T-helper 2 cell treated with Interferon-gamma antibody and Interleukin-4, amounts not matched to agents 5 μg/mL and 100 μg/mL, for 36 hours (primary cell): ENCODE results near the gene FOXD3.

ENCODE experiments used
- DNase-seq: peaks from one replicate; pipeline ENCODE4 v3.0.0; 2021; ENCODE audit warnings: low spot score
- H3K27ac Mint-ChIP-seq: one replicate; pipeline ENCODE4 v1.8.0; 2021; ENCODE audit warnings: mild to moderate bottlenecking, mixed read lengths
- H3K27me3 Mint-ChIP-seq: one replicate; pipeline ENCODE4 v1.8.0; 2021; ENCODE audit warnings: low read depth, mixed read lengths
- H3K36me3 Mint-ChIP-seq: one replicate; pipeline ENCODE4 v1.8.0; 2021; ENCODE audit warnings: low read depth, mixed read lengths
- H3K4me1 Mint-ChIP-seq: one replicate; pipeline ENCODE4 v1.8.0; 2021; ENCODE audit warnings: low read depth, mixed read lengths
- H3K4me3 Mint-ChIP-seq: one replicate; pipeline ENCODE4 v1.8.0; 2022; ENCODE audit warnings: mild to moderate bottlenecking, moderate library complexity, mixed read lengths
- H3K9me3 Mint-ChIP-seq: one replicate; pipeline ENCODE4 v1.8.0; 2021; ENCODE audit warnings: mixed read lengths

FOXD3 gene

DNA sequence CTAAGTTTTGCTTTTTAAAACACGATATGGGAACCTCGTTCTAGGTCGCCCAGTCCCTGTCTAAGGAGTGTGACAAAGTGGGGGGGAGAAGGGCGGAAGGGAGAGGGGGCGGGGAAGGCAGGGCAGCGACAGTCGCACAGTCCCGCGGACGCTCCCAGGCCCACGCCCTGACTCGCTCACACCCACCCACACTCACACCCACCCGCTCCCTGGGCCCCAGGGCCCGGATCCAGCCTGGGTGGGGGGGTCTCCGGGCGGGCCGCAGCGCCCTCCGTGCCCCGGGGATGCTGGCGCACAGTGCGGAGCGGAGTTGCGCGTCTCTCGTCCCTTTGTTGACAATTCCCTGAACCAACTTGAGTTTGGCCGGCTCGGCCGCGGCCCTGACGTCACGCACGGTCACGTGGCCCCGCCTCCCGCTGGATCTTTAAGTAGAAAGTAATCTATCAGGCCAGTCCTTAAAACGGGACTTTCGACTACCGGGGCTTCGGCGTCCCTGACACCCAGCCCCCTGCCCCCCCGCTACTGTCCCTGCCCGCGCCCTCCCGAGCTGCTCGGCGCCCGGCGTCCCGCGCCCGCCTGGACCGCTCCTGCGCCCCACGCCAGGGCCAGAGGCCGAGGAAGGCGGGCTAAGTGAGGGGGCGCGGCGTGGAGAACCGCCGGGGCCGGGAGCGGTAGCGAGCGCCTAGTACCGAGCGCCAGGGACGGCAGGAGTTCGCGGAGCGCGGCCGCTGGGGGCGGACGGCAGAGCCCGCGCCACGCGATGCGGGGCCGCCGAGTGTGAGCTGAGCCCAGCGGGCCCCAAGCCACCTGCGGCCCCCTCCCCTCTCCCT, at the start of gene FOXD3:
Gene FOXD3 (plus strand): TSS at position 454 of the 830 bp plus-strand sequence. CDS start 492 bp downstream, outside the sequence.
- Mint-ChIP-seq H3K4me1 (peaks cover 32% of the 10 kb centered on the region), H3K4me3 (peak within 1 kb of the TSS; percentile 80), H3K27ac (peak within 1 kb of the TSS; percentile 74)

GRCh38 chr1:63272811-63273210, 49.6 kb upstream of the FOXD3 start:
- no peak overlapping the region for H3K4me3 Mint-ChIP-seq
- H3K27ac Mint-ChIP-seq: no peak overlapping the region
- no peak for DNase-seq
- no peaks in the 10 kb centered on the region for H3K4me1 Mint-ChIP-seq
- H3K36me3 Mint-ChIP-seq: no peaks in the 10 kb centered on the region
- H3K9me3 Mint-ChIP-seq: no peaks in the 10 kb centered on the region
- H3K27me3 Mint-ChIP-seq: peaks cover 15% of the 10 kb centered on the region

More for the DNA sequence above, at the start of gene FOXD3:
- Mint-ChIP-seq H3K9me3 (peaks cover 20% of the 10 kb centered on the region), H3K36me3 (peaks cover 16% of the 10 kb centered on the region), H3K27me3 (peaks cover 78% of the 10 kb centered on the region)
- peak; percentile 30 for DNase-seq

DNA sequence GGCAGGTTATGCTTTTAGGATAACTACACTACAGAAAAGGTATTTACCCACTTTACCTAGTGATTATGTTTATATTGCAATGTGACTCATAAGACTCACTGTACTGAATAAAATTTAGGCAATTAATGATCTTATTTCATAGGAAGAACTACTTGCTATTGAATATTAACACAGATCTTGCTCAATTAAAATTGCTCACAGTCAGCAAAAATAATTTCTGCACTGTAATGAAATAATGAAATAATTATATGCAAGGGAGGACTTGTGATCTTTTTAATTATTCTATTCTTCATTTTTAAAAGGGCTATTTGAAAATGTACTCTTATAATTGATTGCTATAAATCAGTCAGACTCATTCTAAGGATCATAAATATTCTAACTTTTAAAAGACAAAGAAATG, 48.0 kb upstream of the FOXD3 start:
- H3K36me3 Mint-ChIP-seq: no peaks in the 10 kb centered on the region
- H3K27me3 Mint-ChIP-seq: peaks cover 15% of the 10 kb centered on the region
- H3K27ac Mint-ChIP-seq: no peak overlapping the region
- H3K4me3 Mint-ChIP-seq: no peak overlapping the region
- no peaks in the 10 kb centered on the region for H3K4me1 Mint-ChIP-seq
- DNase-seq: no peak
- no peaks in the 10 kb centered on the region for H3K9me3 Mint-ChIP-seq

DNA sequence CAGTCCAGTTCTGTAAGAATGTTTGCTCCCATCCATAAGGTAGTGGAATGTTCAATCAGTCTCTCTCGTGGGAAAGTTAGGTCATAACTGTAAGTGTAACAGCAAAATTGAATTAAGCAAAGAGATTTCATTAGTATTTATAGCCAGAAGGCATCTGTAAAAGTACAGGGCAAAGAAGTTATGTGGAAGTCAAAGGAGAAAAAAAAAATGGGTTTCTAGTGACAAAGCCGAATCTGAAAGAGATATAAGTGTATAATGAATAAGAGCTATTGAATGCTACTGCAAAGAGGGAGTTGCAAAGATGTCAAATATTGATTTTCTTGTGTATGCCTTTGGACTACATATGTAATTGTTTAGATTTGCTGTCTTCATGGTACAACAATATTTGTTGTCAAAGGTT, 47.4 kb upstream of the FOXD3 start:
- no peaks in the 10 kb centered on the region for H3K36me3 Mint-ChIP-seq
- H3K27ac Mint-ChIP-seq: no peak overlapping the region
- peaks cover 15% of the 10 kb centered on the region for H3K27me3 Mint-ChIP-seq
- H3K9me3 Mint-ChIP-seq: no peaks in the 10 kb centered on the region
- DNase-seq: no peak
- H3K4me3 Mint-ChIP-seq: no peak overlapping the region
- no peaks in the 10 kb centered on the region for H3K4me1 Mint-ChIP-seq

- Mint-ChIP-seq H3K4me1 (no peaks in the 10 kb centered on the region), H3K36me3 (no peaks in the 10 kb centered on the region), H3K9me3 (no peaks in the 10 kb centered on the region), H3K27ac (no peak overlapping the region), H3K27me3 (peaks cover 15% of the 10 kb centered on the region), H3K4me3 (no peak overlapping the region)
- no peak for DNase-seq
Observed at GRCh38 chr1:63276624-63277023, 45.7 kb upstream of the FOXD3 start.

DNA sequence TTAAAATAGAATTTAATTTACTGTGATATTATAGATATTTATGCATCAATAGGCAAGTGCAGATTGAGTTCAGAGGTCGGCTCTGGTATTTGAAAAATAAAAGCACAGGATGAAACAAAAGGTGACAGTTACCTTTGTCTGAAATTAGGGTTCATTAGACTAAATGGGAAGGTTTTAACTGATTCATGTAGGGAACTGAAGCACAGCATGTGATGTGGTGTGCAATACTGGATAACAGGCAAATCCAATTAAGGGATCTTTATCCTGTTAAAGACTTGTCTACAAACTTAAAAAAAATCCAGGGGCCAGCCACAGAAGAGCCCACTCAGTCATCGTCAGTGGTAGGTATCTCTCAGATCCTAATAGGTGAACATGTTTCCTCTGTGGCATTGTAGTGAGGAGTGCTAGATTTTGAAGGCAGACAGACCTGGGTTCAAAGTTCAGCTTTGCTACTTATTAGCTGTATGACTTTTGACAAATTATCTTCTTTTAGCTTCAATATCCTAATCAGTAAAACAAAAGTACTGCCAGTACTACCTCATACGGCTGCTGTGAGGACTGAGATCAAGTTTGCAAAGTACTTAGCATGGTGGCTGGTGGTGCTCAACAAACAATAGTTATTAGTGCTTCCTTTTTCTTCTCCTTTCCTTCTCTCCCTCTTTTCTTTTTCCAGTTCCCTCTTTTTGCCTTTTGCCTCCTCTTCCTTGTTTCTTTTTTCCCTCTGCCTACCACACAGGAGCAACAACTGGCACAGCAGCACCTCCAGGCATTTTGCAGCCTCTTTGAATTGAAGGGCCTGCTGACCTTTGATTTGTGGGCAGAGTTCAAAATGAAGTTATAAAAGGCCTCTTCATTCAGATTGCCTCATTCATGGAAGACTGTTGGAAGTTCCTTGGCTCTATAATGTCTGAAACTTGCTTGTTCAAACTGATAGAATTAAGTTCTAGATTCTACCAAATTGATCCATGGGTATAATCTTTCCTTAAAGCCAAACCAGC, 44.9 kb upstream of the FOXD3 start:
- Mint-ChIP-seq H3K4me3 (no peak overlapping the region), H3K36me3 (no peaks in the 10 kb centered on the region), H3K4me1 (no peaks in the 10 kb centered on the region), H3K27ac (no peak overlapping the region), H3K27me3 (peaks cover 15% of the 10 kb centered on the region), H3K9me3 (no peaks in the 10 kb centered on the region)
- DNase-seq: no peak

GRCh38 chr1:63281753-63282152, 40.6 kb upstream of the FOXD3 start:
- Mint-ChIP-seq H3K9me3 (no peaks in the 10 kb centered on the region), H3K27ac (no peak overlapping the region), H3K4me3 (no peak overlapping the region), H3K27me3 (no peaks in the 10 kb centered on the region), H3K4me1 (no peaks in the 10 kb centered on the region), H3K36me3 (no peaks in the 10 kb centered on the region)
- no peak for DNase-seq

DNA sequence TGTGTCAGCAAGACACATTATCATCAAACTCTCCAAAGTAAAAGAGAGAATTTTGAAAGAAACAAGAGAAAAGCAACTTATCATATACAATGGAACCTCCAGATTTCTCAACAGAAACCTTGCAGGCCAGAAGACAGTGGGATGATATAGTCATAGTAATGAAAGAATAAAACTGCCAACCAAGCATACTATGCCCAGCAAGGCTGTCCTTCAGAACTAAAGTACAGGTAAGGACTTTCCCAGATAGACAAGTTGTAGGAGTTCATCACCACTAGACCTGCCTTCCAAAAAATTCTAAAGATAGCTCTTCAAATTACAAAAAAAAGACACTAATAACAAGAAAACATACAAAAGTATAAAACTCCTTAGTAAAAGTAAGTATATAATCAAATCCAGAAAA, 33.2 kb upstream of the FOXD3 start:
- no peak overlapping the region for H3K4me3 Mint-ChIP-seq
- H3K27me3 Mint-ChIP-seq: no peaks in the 10 kb centered on the region
- no peak overlapping the region for H3K27ac Mint-ChIP-seq
- no peaks in the 10 kb centered on the region for H3K4me1 Mint-ChIP-seq
- no peaks in the 10 kb centered on the region for H3K36me3 Mint-ChIP-seq
- H3K9me3 Mint-ChIP-seq: peaks cover 15% of the 10 kb centered on the region
- DNase-seq: no peak

- Mint-ChIP-seq H3K4me3 (no peak overlapping the region), H3K27me3 (peaks cover 4% of the 10 kb centered on the region), H3K9me3 (no peaks in the 10 kb centered on the region), H3K27ac (no peak overlapping the region), H3K36me3 (no peaks in the 10 kb centered on the region), H3K4me1 (no peaks in the 10 kb centered on the region)
- no peak for DNase-seq
Observed at GRCh38 chr1:63294803-63295594, 27.4 kb upstream of the FOXD3 start.

- Mint-ChIP-seq H3K27me3 (peaks cover 23% of the 10 kb centered on the region), H3K9me3 (no peaks in the 10 kb centered on the region)
Observed at GRCh38 chr1:63304410-63304809, 18.0 kb upstream of the FOXD3 start.

DNA sequence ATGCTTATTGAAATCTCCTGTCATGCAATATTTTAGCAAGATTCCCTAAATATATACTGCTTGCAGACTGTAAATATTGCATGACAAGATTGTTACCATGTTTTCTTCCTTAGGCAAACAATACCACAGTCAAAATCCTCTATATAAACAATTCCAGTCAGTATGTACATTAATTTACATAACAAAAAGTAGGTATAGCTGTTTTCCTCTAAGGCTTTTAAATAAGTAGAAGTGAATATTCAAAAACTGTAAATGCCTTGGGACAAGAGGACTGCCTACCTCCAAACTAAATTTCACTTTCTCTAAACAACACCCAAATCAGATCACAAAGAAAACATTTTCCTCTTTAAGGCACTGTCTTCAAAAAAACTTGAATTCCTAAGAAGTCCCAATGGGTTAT, 17.3 kb upstream of the FOXD3 start:
- DNase-seq: no peak
- Mint-ChIP-seq H3K4me3 (no peak overlapping the region), H3K4me1 (no peaks in the 10 kb centered on the region), H3K27ac (no peak overlapping the region), H3K9me3 (no peaks in the 10 kb centered on the region), H3K27me3 (peaks cover 23% of the 10 kb centered on the region), H3K36me3 (no peaks in the 10 kb centered on the region)

More at GRCh38 chr1:63304410-63304809, 18.0 kb upstream of the FOXD3 start:
- DNase-seq: no peak
- no peaks in the 10 kb centered on the region for H3K36me3 Mint-ChIP-seq
- H3K27ac Mint-ChIP-seq: no peak overlapping the region
- no peak overlapping the region for H3K4me3 Mint-ChIP-seq
- H3K4me1 Mint-ChIP-seq: no peaks in the 10 kb centered on the region

DNA sequence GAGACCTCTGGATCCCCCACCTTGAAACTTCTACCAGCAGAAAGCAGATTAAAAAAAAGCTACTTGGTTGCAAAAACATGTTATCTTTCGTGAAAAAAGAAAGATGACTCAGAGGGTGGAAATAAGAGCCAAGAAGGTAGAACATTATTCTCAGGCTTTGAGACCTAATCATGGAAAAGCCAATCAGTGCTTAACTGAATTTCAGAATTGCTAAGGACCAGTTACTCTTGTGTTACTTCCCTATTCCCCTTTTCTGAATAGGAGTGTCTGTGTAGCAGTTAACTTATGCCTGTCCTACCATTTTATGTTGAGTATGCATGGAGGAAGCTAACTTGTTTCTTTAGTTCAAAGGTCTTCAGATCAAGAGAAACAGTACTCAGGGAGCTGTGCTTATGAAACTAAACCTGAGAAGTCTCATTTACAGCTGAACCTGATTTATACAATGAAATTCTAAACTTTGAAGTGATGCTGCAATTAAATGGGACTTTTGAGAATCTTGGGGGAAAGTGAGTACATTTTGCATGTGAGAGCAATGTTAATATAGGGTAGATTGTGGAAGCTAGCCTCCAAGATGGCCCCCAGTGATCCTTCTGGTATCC, 15.1 kb upstream of the FOXD3 start:
- H3K4me1 Mint-ChIP-seq: no peaks in the 10 kb centered on the region
- no peak overlapping the region for H3K4me3 Mint-ChIP-seq
- H3K27ac Mint-ChIP-seq: no peak overlapping the region
- H3K9me3 Mint-ChIP-seq: no peaks in the 10 kb centered on the region
- no peak for DNase-seq
- H3K36me3 Mint-ChIP-seq: no peaks in the 10 kb centered on the region
- peaks cover 23% of the 10 kb centered on the region for H3K27me3 Mint-ChIP-seq

GRCh38 chr1:63316598-63316983, 5.8 kb upstream of the FOXD3 start:
- Mint-ChIP-seq H3K27ac (peak overlapping the region; percentile 42), H3K4me3 (peak overlapping the region; percentile 50), H3K27me3 (peaks cover 69% of the 10 kb centered on the region), H3K36me3 (peaks cover 11% of the 10 kb centered on the region), H3K9me3 (peaks cover 20% of the 10 kb centered on the region), H3K4me1 (peaks cover 20% of the 10 kb centered on the region)
- DNase-seq: no peak
